ENCODE measurements around the gene ISM1.

Gene ISM1

DNA sequence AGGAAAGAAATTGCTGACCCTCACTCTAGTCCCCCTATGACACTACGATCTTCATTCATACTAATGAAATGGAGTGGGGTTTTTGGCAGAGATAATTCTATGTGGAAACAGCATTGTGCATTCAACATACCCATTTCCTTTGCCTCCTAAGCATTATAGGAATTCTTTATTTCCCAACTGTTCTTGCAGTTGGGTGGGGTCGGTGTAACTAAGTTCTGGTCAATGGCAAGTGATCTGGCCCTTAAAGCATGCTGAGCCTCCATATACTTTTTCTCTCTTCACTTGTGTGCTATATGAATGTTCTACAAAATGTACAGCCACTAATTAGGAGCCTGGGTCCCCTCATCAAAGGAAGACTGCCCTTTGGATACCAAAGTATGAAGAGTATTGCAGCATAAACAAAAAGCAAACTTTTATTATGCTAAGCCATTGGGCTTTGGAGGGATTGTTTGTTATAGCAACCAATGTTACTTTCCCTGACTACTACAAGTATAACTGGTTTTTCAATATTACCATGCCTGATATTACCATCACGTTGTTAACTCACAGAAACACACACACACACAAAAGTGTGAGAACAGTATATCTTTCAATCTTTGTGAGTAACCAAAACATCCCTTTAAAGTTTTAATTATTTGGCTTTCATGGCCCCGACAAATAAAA lies 9.0 kb upstream of the ISM1 start:
- Histone ChIP-seq H3K79me2 (ENCODE audit: low read length) (no peaks in the 10 kb centered on the region), H3K27ac (ENCODE audit: low read length) (no peak overlapping the region), H3K4me3 (ENCODE audit: low read length) (no peak overlapping the region), H3K4me2 (ENCODE audit: low read depth, low read length) (no peak overlapping the region), H3K9me3 (replicated peaks; ENCODE audit: insufficient read depth, low read length) (no peaks in the 10 kb centered on the region), H3K27me3 (replicated peaks; ENCODE audit: insufficient read depth, low read length) (0 out of 2 replicates have a peak, but pooled peaks cover 11% of the 10 kb centered on the region), H3K36me3 (replicated peaks; ENCODE audit: insufficient read depth, low read length) (no peaks in the 10 kb centered on the region), H4K20me1 (ENCODE audit: insufficient read depth, low read length) (no peaks in the 10 kb centered on the region), H2AFZ (ENCODE audit: low read length) (no peak overlapping the region), H3F3A (ENCODE audit: insufficient read depth, low read length) (no peaks in the 10 kb centered on the region), H3K9me2 (replicated peaks; ENCODE audit: insufficient read depth, low read length) (no peaks in the 10 kb centered on the region), H3K9ac (ENCODE audit: low read length) (no peak overlapping the region), H3K4me1 (ENCODE audit: low read length) (no peaks in the 10 kb centered on the region)
- TF ChIP-seq, protein P1, sequence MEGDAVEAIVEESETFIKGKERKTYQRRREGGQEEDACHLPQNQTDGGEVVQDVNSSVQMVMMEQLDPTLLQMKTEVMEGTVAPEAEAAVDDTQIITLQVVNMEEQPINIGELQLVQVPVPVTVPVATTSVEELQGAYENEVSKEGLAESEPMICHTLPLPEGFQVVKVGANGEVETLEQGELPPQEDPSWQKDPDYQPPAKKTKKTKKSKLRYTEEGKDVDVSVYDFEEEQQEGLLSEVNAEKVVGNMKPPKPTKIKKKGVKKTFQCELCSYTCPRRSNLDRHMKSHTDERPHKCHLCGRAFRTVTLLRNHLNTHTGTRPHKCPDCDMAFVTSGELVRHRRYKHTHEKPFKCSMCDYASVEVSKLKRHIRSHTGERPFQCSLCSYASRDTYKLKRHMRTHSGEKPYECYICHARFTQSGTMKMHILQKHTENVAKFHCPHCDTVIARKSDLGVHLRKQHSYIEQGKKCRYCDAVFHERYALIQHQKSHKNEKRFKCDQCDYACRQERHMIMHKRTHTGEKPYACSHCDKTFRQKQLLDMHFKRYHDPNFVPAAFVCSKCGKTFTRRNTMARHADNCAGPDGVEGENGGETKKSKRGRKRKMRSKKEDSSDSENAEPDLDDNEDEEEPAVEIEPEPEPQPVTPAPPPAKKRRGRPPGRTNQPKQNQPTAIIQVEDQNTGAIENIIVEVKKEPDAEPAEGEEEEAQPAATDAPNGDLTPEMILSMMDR (IDR thresholded peaks at IDR 0.05; ENCODE audit: low read length) = no peak
- TF ChIP-seq EZH2phosphoT487 (IDR thresholded peaks at IDR 0.05; ENCODE audit: low read length) = no peak
- TF ChIP-seq EZH2 (optimal IDR thresholded peaks at IDR 0.05; ENCODE audit: low read depth, low read length) = no peak
- DNase-seq = no peak

DNA sequence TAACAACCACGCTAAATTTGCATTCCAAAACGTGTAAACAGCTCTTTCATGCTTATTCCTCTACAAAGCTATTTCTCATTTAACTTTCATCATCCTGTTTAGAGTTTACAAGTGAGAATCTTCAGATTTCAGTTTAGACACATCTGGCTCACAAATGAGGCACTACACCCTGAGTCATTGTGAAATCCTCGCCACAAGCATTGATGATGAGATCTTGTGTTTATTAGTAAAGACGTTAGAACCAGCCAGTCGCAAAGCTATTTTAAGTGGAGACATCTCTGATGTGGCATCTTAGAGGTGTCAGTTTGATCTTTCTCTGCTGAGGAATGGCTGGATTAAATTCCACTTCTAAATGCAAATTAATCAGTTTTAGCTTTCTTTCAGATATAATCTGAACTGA lies 8.3 kb upstream of the ISM1 start:
- H3K9ac ChIP-seq (ENCODE audit: low read length) = no peak overlapping the region
- H3K36me3 ChIP-seq (replicated peaks; ENCODE audit: insufficient read depth, low read length) = no peaks in the 10 kb centered on the region
- H4K20me1 ChIP-seq (ENCODE audit: insufficient read depth, low read length) = no peaks in the 10 kb centered on the region
- H3K27ac ChIP-seq (ENCODE audit: low read length) = no peak overlapping the region
- H3K27me3 ChIP-seq (replicated peaks; ENCODE audit: insufficient read depth, low read length) = 0 out of 2 replicates have a peak, but pooled peaks cover 11% of the 10 kb centered on the region
- H3F3A ChIP-seq (ENCODE audit: insufficient read depth, low read length) = no peaks in the 10 kb centered on the region
- H3K79me2 ChIP-seq (ENCODE audit: low read length) = no peaks in the 10 kb centered on the region
- no peak overlapping the region for H3K4me3 ChIP-seq (ENCODE audit: low read length)
- H3K9me2 ChIP-seq (replicated peaks; ENCODE audit: insufficient read depth, low read length) = no peaks in the 10 kb centered on the region
- H2AFZ ChIP-seq (ENCODE audit: low read length) = no peak overlapping the region
- no peaks in the 10 kb centered on the region for H3K9me3 ChIP-seq (replicated peaks; ENCODE audit: insufficient read depth, low read length)
- DNase-seq = no peak
- no peaks in the 10 kb centered on the region for H3K4me1 ChIP-seq (ENCODE audit: low read length)
- no peak overlapping the region for H3K4me2 ChIP-seq (ENCODE audit: low read depth, low read length)
- TF ChIP-seq EZH2phosphoT487 (IDR thresholded peaks at IDR 0.05; ENCODE audit: low read length) (no peak), EZH2 (optimal IDR thresholded peaks at IDR 0.05; ENCODE audit: low read depth, low read length) (no peak)
- TF ChIP-seq, protein P1 (IDR thresholded peaks at IDR 0.05; ENCODE audit: low read length) = no peak

DNA sequence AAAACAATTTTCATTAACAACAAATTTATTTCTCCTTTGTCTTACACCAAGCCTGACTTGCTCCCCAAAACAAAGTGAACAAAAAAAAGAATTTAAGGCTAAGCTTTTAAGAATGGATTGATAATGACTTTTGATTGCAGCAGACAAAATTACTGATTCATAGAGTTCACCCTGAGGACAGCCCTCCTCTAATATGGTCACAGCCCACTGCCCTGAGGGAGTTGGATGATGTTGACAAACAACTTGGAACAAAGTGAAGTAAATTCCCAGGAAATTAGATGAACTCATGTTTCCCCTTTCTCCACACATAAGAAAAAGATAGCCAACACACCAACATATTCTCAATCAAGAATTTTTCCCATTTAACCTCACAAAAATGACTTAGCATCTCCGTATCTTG lies 7.7 kb upstream of the ISM1 start:
- DNase-seq = no peak
- TF ChIP-seq, protein P1 (IDR thresholded peaks at IDR 0.05; ENCODE audit: low read length) = no peak
- no peak for TF ChIP-seq EZH2phosphoT487 (IDR thresholded peaks at IDR 0.05; ENCODE audit: low read length)
- no peak for TF ChIP-seq EZH2 (optimal IDR thresholded peaks at IDR 0.05; ENCODE audit: low read depth, low read length)
- H3K4me1 ChIP-seq (ENCODE audit: low read length) = no peaks in the 10 kb centered on the region
- H3K27ac ChIP-seq (ENCODE audit: low read length) = no peak overlapping the region
- no peak overlapping the region for H3K4me2 ChIP-seq (ENCODE audit: low read depth, low read length)
- no peaks in the 10 kb centered on the region for H3K36me3 ChIP-seq (replicated peaks; ENCODE audit: insufficient read depth, low read length)
- H2AFZ ChIP-seq (ENCODE audit: low read length) = no peak overlapping the region
- H3K27me3 ChIP-seq (replicated peaks; ENCODE audit: insufficient read depth, low read length) = 0 out of 2 replicates have a peak, but pooled peaks cover 11% of the 10 kb centered on the region
- no peaks in the 10 kb centered on the region for H4K20me1 ChIP-seq (ENCODE audit: insufficient read depth, low read length)
- no peaks in the 10 kb centered on the region for H3F3A ChIP-seq (ENCODE audit: insufficient read depth, low read length)
- no peak overlapping the region for H3K4me3 ChIP-seq (ENCODE audit: low read length)
- H3K9me2 ChIP-seq (replicated peaks; ENCODE audit: insufficient read depth, low read length) = no peaks in the 10 kb centered on the region
- no peak overlapping the region for H3K9ac ChIP-seq (ENCODE audit: low read length)
- no peaks in the 10 kb centered on the region for H3K79me2 ChIP-seq (ENCODE audit: low read length)
- H3K9me3 ChIP-seq (replicated peaks; ENCODE audit: insufficient read depth, low read length) = no peaks in the 10 kb centered on the region

Data from MM.1S (cell line).